DLD1 (cell line): Measurements from ENCODE around the gene RPH3AL.
"Not testable (repeated sequence)": the region's sequence is repeated elsewhere in the genome, so short reads cannot be mapped to it uniquely, and the experiment has no call there.

Experiments used
- in situ Hi-C: cut with HindIII; loops from 2 replicates; pipeline ENCODE4 v1.10.0; 2017; ENCODE audit warnings: low sequenced_read_pairs

RPH3AL gene

GRCh38 chr17:206941-207560, 145.6 kb downstream of the RPH3AL start:
- in situ Hi-C loops, result no loop called here

GRCh38 chr17:206484-206883, 146.1 kb downstream of the RPH3AL start:
- in situ Hi-C loops, result not testable (repeated sequence)

- in situ Hi-C loops, result no loop called here
Measured at GRCh38 chr17:205817-206216, 146.8 kb downstream of the RPH3AL start.

GRCh38 chr17:205148-205669, 147.4 kb downstream of the RPH3AL start:
- in situ Hi-C loops, result no loop called here

- in situ Hi-C loops, result no loop called here
Measured at GRCh38 chr17:204427-205147, 148.0 kb downstream of the RPH3AL start.

- in situ Hi-C loops, result no loop called here
Measured at GRCh38 chr17:202501-202951, 150.1 kb downstream of the RPH3AL start.

- in situ Hi-C loops, result not testable (repeated sequence)
Measured at GRCh38 chr17:201736-202135, 150.9 kb downstream of the RPH3AL start.

- in situ Hi-C loops, result not testable (repeated sequence)
Measured at GRCh38 chr17:201257-201656, 151.3 kb downstream of the RPH3AL start.

- in situ Hi-C loops, result no loop called here
Measured at GRCh38 chr17:200586-200985, 152.0 kb downstream of the RPH3AL start.

- in situ Hi-C loops, result no loop called here
Measured at GRCh38 chr17:199806-200545, 152.6 kb downstream of the RPH3AL start.

- in situ Hi-C loops, result no loop called here
Measured at GRCh38 chr17:199191-199604, 153.4 kb downstream of the RPH3AL start.

- in situ Hi-C loops, result not testable (repeated sequence)
Measured at GRCh38 chr17:198225-198624, 154.4 kb downstream of the RPH3AL start.

GRCh38 chr17:197352-197751, 155.3 kb downstream of the RPH3AL start:
- in situ Hi-C loops, result no loop called here

- in situ Hi-C loops, result no loop called here
Measured at GRCh38 chr17:194828-195602, 157.6 kb downstream of the RPH3AL start.

GRCh38 chr17:193841-194806, 158.5 kb downstream of the RPH3AL start:
- in situ Hi-C loops, result no loop called here

- in situ Hi-C loops, result no loop called here
Measured at GRCh38 chr17:193426-193810, 159.2 kb downstream of the RPH3AL start.

GRCh38 chr17:192666-193425, 159.8 kb downstream of the RPH3AL start:
- in situ Hi-C loops, result no loop called here

GRCh38 chr17:189444-189843, 163.2 kb downstream of the RPH3AL start:
- in situ Hi-C loops, result no loop called here

- in situ Hi-C loops, result no loop called here
Measured at GRCh38 chr17:187130-187529, 165.5 kb downstream of the RPH3AL start.
